HG03108 (cell line): ENCODE results near the gene GTF2E1.
A peak's percentile ranks its signal among the peaks of the same experiment; 100 is the strongest.
"Not testable (repeated sequence)": the region's sequence is repeated elsewhere in the genome, so short reads cannot be mapped to it uniquely, and the experiment has no call there.

Experiments
- ATAC-seq: cut with Tn5 transposase; IDR thresholded peaks from one replicate; pipeline ENCODE4 v1.9.1; 2021; ENCODE audit warnings: moderate library complexity; ENCODE audit not compliant: unreplicated experiment

The GTF2E1 gene

DNA sequence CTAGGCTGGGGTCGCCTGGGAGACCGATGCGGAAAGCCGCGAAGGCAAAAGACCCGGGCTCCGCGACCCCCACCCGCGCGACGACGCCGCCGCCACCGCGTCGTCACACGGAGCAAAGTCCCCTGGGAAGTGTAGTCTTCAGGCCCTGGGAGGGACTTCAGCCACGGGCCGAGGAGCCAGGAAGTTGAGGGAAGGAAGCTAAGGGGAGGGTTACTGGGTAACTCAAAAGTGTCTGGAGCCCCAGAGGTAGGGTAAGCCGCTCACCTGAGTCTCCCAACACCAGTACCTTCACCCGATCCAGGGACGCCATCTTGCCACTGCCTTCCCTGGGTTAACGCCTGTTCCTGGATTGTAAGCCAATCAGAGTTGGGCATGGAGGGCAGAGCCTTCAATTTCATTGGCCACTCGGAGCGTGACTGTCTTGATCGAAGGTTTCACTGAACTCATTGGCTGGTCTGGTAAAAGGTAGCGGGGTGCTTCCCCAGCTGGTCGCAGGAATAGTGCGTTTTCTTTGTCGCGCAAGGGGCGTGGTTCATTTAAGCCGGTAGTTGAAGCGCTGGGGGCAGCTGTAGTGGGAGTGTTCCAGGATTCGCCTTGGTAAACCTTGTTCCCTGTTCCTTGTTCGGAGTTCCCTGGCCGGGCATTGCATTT is at the start of gene GTF2E1, which contains the start of gene RABL3:
Gene GTF2E1 (plus strand): TSS at position 547 of the 651 bp plus-strand sequence. CDS start 7,809 bp downstream, outside the sequence.
Gene RABL3 (minus strand): TSS at position 319 of the 651 bp plus-strand sequence. CDS start 9 bp downstream, at position 310.
- ATAC-seq, result peak; percentile 99

DNA sequence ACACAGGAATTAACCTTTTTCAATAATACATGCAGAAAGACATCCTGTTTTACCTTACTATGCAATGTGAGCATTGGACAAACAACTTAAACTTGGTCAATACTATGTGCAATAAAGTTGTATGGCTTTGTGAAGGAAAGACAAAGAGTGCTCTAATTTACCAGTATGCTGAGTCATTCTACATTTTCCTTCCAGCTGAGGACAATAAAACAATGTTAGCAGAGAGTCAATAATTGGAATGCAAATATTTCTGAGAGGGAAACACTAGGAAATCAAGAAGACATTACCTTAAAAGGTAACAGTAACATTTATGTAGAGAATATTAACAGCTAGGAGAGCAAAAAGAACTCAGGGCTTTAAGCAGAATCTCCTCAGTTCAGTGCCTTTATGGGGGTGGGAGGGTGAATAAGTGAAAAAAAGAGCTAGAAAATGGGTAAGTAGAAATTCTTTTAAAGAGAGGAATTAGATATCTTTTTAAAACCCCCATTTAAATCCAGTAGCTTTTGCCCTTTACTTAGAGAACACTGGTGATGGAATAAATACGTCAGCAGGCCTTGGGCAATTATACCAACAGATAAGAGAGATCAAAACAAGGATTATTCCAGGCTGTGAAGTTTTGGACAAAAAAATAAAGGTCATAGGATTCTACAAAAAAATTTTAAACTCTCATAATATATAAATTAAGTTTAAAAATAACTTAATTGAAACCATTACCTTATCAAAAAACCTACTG is 48.9 kb upstream of the GTF2E1 start:
- ATAC-seq, result no peak

DNA sequence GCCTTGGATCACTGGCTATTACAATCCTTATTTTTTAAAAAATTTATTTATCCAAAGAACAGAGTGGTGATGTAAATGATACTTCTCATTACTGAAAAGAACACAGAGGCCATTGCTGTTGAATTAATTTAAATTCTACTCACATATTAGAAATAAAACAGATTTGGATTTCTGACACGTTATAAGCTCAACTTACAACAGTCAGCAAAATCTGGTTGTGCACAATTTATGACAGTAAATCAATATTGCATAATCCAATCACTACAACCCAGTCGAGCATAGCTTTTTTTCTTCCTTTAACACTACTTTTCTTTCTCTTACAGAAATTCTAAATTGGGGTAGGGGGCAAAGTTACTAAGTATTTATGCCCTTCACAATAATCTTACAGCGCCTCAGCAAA is 43.2 kb upstream of the GTF2E1 start:
- no peak for ATAC-seq

DNA sequence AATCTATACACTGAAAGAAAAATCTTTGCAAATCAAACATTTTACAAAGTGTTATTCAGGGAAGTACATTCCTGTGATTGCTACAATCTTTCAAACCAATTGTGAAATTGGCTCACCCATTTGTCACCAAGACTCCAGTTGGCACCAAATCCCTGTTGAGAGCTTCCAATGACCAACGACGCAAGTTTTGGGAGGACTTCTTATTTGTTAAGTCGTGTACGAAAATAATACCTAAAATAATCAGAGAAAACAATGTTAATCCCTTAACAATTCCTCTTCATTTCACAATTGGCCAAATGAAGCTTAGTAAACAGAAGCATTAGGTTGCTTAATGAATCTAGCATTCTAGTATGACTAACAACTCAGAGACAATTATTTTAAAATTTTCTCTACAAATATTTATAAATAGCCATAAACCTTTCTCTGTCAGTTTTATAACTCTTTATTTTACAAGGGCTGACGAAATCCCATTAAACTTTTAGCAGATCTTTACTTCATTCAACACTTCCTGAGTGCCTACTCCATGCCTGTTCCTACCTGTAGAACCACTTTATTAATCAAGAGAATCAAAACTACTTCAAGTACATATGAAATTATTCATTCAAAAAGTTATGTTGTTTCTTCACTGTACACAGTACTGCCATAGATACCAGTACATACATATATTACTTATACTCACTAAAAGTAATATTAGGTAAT is 36.5 kb upstream of the GTF2E1 start:
- ATAC-seq, result no peak

DNA sequence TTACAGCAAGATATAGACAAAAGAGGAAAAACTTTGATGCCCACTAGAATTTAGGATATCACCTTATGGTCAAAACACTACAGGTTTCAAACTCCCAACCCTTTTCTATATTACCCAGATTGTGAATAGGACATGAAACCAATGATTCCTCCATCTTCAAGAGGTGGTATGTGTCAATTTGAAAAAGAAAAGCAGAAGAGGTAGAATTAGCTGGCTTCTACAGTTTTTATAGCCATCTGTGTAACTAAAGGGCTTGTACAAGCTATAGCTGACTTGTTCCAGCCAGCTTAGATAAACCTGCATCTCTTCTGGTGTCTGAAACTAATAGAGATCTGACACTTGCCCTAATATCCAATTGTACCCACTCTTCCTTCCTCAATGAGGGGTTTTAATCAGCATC is 35.6 kb upstream of the GTF2E1 start:
- no peak for ATAC-seq

DNA sequence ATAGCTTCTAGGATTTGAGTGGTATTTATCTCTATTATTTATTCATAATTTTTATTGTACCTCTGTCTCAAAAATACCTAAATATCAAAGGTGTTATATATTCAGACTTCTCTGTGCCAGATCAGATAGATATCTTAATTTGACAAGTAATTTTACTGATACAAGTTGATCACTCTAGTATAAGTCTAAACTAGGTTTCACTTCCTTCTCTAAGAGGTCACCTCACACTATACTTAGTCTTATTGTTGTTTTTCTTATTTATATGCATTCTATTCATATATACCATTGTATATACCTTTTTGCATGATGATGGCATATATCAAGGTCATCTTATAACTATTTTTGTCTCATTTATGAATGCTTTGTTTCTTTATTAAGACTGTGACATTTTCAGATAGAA is 34.1 kb upstream of the GTF2E1 start:
- peak; percentile 69 for ATAC-seq

DNA sequence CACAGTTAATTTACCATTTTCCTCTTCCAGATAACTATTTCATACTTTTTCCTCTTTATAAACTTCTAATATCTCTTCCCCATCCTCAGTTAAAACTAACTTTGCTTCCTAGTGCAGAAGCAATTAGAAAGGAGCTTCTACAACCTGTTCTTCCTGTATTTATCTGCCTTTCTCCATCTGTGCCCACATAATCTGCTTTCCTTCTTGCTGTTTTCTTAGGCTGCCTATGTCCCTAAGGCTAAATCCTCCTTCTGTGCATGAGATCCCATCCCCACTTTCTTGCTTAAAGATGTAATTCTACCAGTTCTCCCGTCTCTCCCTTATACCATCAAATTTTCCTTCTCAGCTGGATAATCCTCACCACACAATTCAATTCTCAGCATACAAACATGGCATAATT is 32.2 kb upstream of the GTF2E1 start:
- no peak for ATAC-seq

DNA sequence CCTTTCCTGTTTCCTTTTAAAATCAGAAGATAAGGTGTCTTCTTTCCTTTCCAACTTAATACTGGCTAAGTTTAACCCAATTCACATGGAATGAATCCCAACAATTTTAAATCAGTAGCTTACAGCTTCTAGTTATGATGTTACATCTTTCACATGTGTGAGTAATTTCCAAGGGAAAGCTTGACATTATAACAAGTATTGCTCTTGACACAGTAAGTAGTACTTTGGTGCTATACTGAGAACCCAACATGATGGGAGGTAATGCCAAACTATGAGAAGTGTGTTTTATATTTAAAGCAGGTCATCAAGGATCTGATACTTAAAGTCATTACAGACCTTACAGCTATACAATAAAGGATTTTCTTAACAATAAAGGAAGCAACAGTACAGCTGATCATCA is 29.3 kb upstream of the GTF2E1 start:
- no peak for ATAC-seq

DNA sequence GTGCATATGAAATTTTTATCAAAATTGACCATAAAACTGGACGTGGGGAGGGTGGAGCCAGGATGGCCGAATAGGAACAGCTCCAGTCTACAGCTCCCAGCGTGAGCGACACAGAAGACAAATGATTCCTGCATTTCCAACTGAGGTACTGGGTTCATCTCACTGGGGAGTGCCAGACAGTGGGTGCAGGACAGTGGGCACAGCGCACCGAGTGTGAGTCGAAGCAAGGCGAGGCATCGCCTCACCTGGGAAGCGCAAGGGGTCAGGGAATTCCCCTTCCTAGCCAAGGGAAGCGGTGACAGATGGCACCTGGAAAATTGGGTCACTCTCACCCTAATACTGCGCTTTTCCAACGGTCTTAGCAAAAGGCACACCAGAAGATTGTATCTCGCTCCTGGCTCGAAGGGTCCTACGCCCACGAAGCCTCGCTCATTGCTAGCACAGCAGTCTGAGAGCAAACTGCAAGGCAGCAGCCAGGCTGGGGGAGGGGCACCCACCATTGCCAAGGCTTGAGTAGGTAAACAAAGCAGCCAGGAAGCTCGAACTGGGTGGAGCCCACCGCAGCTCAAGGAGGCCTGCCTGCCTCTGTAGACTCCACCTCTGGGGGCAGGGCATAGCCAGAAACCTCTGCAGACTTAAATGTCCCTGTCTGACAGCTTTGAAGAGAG is 23.2 kb upstream of the GTF2E1 start:
- not testable (repeated sequence) for ATAC-seq

DNA sequence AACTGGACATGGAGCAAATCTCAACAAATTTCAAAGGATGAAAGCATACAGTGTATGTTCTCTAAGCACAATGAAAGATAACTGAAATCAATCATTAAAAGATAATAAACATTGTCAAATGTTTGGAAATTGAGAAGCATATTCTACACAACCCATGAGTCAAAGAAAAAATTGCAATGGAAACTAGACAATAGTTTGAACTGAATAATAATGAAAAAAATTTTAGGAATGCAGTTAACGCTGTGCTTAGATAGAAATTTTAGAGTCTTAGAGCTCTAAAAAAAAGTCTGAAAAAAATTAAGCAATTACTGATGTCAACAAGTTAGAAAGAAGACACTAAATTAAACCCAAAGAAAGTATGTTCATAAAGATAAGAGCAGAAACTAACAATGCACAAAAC is 15.8 kb upstream of the GTF2E1 start:
- ATAC-seq, result no peak

DNA sequence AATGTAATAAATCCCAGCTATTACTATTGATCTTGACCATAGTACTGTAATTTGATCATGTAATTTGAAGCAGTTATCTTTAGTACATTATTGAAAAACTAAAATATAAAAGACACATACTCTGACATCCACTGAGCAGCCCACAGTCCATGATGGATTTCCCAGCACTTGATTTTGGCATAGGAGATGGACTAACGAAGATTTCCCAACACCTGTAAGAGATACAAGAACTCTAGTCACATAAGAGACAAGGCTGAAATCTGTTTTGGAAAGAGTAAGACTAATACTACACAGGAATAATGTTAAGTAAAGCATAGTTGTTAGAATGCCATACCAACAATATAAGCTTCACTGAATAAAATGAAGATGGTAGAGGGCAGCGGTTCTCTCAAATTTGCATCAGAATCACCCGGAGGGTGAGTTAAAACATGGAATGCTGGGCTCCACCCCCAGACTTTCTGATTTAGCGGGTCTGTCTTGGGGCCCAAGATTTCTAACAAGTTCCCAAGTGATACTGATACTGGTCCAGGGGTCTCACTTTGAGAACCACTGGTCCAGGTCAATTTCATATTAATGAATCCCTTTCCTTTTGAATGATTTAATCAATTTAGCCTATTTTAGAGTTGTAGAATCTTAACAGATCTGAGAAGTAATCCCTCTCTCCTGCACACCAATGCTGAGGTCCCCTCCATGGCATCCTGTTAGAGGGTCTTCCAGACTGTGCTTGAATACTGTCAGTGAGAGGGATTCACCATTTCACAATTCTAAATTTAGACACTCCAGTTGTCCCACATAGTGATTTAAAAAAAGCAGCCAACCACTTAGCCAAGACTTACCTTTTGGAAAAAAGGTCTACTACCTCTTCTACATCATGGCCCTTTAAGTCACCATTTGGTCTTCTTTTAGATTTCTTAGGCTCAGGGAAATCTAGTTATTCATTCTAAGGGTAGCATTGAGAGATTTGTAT is 11.7 kb upstream of the GTF2E1 start:
- no peak for ATAC-seq

DNA sequence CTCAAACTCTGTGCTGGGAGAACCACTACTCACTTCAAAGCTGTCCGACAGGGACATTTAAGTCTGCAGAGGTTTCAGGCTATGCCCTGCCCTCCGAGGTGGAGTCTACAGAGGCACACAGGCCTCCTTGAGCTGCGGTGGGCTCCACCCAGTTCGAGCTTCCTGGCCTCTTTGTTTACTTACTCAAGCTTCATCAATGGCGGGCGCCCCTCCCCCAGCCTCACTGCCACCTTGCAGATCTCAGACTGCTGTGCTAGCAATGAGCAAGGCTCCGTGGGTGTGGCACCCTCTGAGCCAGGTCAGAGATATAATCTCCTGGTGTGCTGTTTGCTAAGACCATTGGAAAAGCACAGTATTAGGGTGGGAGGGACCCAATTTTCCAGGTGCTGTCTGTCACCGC is 4.5 kb upstream of the GTF2E1 start:
- ATAC-seq, result not testable (repeated sequence)

DNA sequence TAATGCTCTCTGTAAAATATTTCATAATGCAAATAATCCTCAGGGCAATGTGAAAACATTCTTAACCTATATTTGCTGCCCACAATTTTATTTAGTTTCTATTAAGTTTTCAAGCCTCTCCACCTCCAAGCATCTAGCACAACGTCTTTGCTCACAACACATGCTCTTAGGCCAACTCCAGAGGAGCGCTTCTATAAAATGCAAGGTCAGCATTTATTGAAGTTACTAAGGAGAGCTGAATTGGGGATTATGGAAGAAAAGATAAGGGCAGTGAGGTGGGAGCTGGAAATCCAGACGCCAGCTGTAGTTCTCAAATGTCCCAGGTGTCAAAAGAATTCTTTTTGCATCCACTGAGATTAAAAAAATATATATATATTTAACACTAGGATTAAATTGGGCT is 1.2 kb upstream of the GTF2E1 start:
- no peak for ATAC-seq

DNA sequence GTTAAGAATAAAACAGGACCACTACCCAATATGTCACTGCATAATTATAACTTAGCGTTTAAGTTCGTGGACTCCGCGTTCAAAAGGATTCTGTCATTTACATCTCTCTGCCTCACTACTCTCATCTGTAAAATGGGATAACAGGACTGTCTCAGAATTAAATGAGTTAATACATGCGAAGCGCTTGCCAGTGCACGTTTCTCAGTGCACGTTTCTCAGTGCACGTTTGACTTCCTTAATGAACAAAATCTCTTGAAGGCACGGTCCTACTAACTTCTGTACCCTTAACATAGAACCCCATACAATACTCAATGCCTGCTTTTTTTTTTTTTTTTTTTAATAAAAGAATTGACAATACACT is 727 bp upstream of the GTF2E1 start:
- ATAC-seq, result no peak

DNA sequence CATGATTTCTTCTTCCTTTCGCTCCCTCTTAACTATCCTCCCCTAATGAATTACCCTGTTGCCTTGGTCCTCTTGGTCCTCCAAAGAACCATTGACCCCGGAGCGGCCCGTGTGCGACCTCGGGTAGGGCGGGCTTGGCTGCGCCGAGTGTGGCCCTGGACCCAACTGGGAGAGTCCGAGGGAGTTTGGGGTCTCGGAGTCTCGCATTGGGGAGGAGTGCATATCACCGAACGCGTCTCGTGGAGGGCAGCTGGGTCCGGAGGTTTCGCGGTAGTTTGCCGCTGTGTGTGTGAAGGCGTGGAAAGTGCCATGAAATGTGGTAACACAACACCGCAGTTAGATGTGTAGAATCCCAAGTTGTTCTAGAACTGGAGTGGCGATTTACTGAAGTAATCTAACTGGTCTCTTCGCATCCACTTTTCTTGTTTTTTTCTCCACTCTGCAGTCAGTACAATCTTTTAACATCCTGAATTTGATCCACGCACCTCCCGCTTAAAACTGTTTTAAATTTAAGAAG is 363 bp downstream of the GTF2E1 start:
- peak; percentile 1 for ATAC-seq

DNA sequence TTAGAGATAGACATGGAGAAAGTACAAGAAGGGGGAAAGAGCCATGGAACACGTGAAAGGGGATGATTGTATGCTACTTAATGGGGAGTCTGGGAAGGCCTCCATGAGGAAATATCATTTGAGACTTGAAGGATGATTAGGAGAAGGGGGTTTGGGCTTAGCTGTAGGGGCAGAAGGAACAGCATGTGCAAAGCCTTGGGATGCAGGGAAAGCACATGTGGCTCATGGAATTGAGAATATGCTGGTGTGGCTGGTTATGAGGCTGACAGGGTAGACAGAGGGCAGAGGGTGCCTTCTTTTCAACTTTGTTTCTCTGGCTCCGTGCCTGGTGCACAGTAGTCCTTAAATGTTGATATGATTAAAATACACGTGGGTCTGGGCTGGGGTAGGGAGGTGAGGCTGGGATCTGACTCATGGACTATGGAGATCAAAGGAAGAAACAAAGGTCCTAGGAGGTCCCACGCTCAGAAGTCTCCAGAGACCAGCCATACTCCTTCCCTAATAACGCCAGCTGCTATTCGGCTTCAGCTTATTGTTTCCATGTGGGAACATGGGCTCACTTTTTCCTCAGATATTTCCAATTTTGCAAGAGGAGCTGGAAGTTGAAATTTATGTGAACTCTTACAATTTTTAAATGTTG is 1.1 kb downstream of the GTF2E1 start:
- no peak for ATAC-seq

DNA sequence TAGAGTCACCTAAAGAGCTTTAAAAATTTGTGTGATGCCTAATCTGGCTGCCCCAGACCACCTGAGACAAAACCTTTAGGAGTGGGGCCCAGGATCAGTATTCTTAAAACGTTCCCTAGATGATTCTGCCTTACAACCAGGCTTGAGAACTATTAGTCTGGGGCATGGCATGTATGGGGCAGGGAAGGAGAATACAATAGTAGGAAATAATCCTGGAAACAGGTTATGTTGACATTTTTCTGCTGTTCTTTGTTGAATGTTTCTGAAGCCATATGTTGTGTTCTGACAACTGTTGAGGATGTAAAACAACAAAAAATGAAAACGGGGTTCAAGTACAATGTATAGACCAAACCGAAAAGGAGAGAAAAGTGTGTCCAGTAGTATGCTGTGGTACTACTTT is 2.9 kb downstream of the GTF2E1 start:
- no peak for ATAC-seq

DNA sequence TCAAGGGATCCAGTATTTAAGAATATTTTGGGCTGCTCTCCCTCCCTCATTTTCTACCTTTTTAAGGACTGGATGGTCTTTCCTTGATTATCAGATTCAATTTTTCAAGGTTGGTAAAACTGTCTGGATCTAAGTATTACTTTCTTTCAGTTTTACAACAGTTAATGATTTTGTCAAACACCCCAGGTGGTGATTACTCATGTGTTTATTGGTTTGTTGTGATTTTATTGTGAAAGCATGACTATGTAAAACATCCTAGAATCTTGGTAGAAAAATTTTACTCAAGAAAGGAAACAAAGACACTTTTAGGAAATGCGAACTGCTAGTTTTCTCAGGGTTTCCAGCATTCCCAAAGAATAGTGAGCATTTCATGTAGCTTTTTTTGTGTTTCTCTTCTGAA is 7.3 kb downstream of the GTF2E1 start:
- no peak for ATAC-seq

DNA sequence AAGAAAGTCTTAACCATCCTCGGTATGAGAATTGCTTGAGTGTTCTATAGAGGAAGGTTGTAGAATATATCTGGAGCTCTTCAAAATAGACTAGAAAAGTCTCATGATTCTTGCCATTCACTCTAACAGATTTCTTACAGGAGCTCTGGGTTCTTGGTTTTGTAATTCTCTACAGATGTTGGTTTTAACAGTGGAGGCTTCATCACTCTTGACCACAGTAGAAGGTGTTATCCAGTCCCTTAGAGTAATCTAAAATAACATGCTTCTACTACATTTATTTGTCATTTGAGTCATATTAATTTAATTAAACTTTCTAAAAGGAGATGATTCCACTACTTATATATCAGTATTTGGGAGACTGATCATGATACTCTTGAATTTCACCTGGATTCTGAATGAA is 9.7 kb downstream of the GTF2E1 start:
- no peak for ATAC-seq

DNA sequence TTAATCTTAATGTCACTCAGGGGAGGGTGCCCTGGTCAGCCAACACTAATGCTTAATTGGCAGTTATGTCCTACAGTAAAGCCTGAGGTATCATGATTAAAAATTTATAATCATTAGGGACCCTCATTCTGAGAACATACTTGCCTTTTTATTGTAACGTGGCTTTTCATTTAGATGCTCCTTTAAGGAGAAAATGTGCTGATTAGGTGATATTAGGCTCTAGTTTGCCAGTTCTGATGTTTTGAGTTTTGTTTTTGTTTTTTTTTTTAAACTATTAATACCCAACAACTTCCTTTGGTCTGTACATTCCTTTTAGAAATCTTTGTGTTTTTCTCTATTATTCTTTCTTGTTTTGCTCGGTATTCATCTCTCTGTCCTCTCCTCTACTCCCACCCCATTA is 10.3 kb downstream of the GTF2E1 start:
- no peak for ATAC-seq
